Measurements from ENCODE around the gene KCNN3.

- TF ChIP-seq CTCF (IDR thresholded peaks at IDR 0.05; ENCODE audit: poor library complexity, severe bottlenecking) (no peak), EZH2 (IDR thresholded peaks at IDR 0.05; ENCODE audit: borderline replicate concordance, insufficient read depth, low read length, poor library complexity, severe bottlenecking) (no peak), TAF1 (IDR thresholded peaks at IDR 0.05; ENCODE audit: low read depth) (no peak), POLR2AphosphoS5 (IDR thresholded peaks at IDR 0.05) (no peak)
These were observed 26.7 kb upstream of the KCNN3 start for GRCh38 chr1:154896771-154897286.
